ENCODE measurements around the gene MMD2.

MMD2 gene

GRCh38 chr7:4965295-4966022 lies 6.5 kb upstream of the MMD2 start:
- no peak overlapping the region for H3K4me3 ChIP-seq (ENCODE audit: control insufficient read depth, low read depth, low read length)
- TF ChIP-seq CTCF (conservative IDR thresholded peaks at IDR 0.05; ENCODE audit: control insufficient read depth, insufficient read depth, low read depth, low read length): no peak
- no peak for DNase-seq (ENCODE audit: low read depth)

- no peak overlapping the region for H3K4me3 ChIP-seq (ENCODE audit: control insufficient read depth, low read depth, low read length)
- TF ChIP-seq CTCF (conservative IDR thresholded peaks at IDR 0.05; ENCODE audit: control insufficient read depth, insufficient read depth, low read depth, low read length): no peak
- no peak for DNase-seq (ENCODE audit: low read depth)
Observed at GRCh38 chr7:4964506-4964905, 5.5 kb upstream of the MMD2 start.

DNA sequence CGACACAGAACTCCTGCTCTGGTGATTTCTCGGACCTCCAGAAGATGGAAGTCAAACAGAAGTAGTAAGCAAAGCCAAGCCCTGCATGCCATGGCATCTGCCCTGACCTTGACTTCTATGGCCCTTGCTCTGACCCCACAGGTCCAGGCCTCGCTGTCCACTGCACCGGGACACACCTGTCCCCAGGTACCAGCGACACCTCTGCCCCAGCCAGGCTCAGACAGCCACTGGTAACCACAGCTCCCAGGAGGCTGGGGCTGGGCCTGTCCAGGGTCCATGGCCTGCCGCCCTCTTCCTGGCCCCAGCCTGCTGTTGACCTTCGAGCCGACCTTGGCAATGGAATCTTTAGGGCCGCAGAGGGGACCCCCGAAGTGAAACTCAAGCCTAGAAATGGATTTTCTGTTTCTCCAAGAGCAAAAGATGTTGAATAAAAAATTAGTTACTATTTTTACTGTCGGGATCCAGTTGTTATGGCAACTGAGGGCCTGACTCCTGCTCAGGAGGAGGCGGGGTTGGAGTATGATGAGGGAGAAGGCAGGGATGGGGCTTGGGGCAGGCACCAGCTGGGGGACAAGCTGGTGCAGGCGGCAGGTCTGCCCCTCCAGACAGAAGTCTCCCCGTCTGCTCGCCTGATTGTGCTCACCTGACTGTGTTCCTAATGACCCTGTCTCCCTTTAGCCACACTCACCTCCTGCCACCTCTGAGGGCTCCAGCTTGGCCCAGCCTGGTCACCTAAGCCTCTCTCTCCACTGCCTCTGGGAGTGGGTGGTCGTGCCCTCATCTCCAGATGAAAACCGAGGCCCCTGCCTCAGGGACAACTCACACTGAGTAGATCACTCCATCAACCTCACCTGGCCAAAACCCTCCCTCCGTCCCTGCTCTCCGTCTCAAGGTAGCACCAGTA lies 4.1 kb upstream of the MMD2 start:
- no peak for TF ChIP-seq CTCF (conservative IDR thresholded peaks at IDR 0.05; ENCODE audit: control insufficient read depth, insufficient read depth, low read depth, low read length)
- DNase-seq (ENCODE audit: low read depth): no peak
- no peak overlapping the region for H3K4me3 ChIP-seq (ENCODE audit: control insufficient read depth, low read depth, low read length)

- H3K4me3 ChIP-seq (ENCODE audit: control insufficient read depth, low read depth, low read length): no peak overlapping the region
- no peak for TF ChIP-seq CTCF (conservative IDR thresholded peaks at IDR 0.05; ENCODE audit: control insufficient read depth, insufficient read depth, low read depth, low read length)
- no peak for DNase-seq (ENCODE audit: low read depth)
Observed at GRCh38 chr7:4960363-4960762, 1.4 kb upstream of the MMD2 start.

GRCh38 chr7:4959893-4960292 lies 906 bp upstream of the MMD2 start:
- no peak for TF ChIP-seq CTCF (conservative IDR thresholded peaks at IDR 0.05; ENCODE audit: control insufficient read depth, insufficient read depth, low read depth, low read length)
- no peak overlapping the region for H3K4me3 ChIP-seq (ENCODE audit: control insufficient read depth, low read depth, low read length)
- DNase-seq (ENCODE audit: low read depth): no peak

- DNase-seq (ENCODE audit: low read depth): no peak
- no peak overlapping the region for H3K4me3 ChIP-seq (ENCODE audit: control insufficient read depth, low read depth, low read length)
- no peak for TF ChIP-seq CTCF (conservative IDR thresholded peaks at IDR 0.05; ENCODE audit: control insufficient read depth, insufficient read depth, low read depth, low read length)
Observed at GRCh38 chr7:4959306-4959705, 319 bp upstream of the MMD2 start.

Data from fibroblast of mammary gland (primary cell).